Activated naive CD8-positive, alpha-beta T cell treated with anti-CD3 and anti-CD28 coated beads, Interleukin-2, amount 10 ng/mL, durations not matched to agents 7 days and 5 days (primary cell): ENCODE measurements around the gene OSCP1. TPM values are rescaled to one million over a fixed set of nuclear protein-coding genes. Genes with fewer than 3 reads are reported as not detected.

Experiments
- ATAC-seq: fragments of 150-1000 bp; cut with Tn5 transposase; one replicate; pipeline ENCODE4 v1.10.0; 2021; ENCODE audit warnings: low read depth, moderate library complexity
- POLR2A ChIA-PET: fragments of 350-600 bp; sonication (Branson Sonifier 250); formaldehyde crosslinking; loops from one replicate; lab custom pipeline; 2021; ENCODE audit warnings: antibody characterized with exemption; lab: Charles Lee
- DNase-seq: peaks from one replicate; pipeline ENCODE4 v3.0.0; 2021
- H3K27ac Mint-ChIP-seq: one replicate; pipeline ENCODE4 v1.8.0; 2022; ENCODE audit warnings: mild to moderate bottlenecking, mixed read lengths
- H3K27me3 Mint-ChIP-seq: one replicate; pipeline ENCODE4 v1.8.0; 2022; ENCODE audit warnings: mild to moderate bottlenecking, moderate library complexity, mixed read lengths
- H3K36me3 Mint-ChIP-seq: one replicate; pipeline ENCODE4 v1.8.0; 2021; ENCODE audit warnings: mild to moderate bottlenecking, mixed read lengths
- H3K4me1 Mint-ChIP-seq: one replicate; pipeline ENCODE4 v1.8.0; 2021; ENCODE audit warnings: mixed read lengths
- H3K4me3 Mint-ChIP-seq: one replicate; pipeline ENCODE4 v1.8.0; 2022; ENCODE audit warnings: mild to moderate bottlenecking, moderate library complexity, mixed read lengths
- H3K9me3 Mint-ChIP-seq: one replicate; pipeline ENCODE4 v1.8.0; 2021; ENCODE audit warnings: mixed read lengths
- total RNA-seq, 2 experiments: library from RNA; stranded (reverse); gene quantifications; one replicate each; pipeline ENCODE4 v1.2.3, GENCODE V29; 2021

Gene OSCP1
- total RNA-seq, 2 experiments from 2014 or later = 1.1 to 1.8 TPM

DNA sequence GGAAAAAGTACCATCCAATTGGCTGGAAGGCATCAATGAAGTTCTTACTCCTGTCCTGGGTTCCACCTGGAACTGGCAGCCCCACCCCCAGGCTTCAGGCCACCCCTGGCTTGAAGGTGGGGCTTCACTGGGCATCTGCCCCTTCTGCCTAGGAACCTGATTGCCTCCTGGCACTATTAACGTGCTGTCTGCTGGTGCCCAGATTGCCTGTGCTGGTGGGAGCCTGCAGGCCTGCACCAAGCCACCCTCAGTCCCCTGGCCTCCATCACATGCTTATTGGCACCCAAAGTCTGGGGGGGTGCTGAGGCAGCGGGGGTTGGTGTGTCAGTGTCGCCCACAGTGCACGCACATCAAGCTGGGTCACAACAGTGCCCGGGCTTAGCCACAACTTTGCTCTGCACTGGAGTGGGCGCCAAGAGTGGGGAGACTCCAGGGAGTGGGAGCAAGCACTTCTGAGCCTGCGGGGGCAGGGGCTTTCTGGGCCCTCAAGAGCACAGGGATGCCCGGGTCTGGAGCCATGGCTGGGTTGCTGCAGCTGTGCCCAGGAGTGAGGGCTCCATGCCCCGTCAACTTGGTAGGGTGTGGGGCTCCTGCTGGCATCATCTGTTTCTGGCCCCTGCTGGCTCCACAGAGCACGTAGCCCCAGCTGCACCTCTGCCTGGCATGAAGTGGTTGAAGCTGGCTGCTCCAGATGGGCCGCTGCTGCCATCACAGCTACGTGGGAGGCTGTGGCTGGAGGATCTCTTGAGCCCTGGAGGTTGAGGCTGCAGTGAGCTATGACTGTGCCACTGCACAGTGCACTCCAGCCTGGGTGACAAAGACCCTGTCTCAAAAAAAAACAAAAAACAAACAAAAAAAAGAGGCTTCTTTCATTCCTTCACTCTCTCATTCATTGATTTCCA lies 48.4 kb downstream of the OSCP1 start:
- Mint-ChIP-seq H3K27ac (no peak overlapping the region), H3K9me3 (peaks cover 1% of the 10 kb centered on the region), H3K27me3 (peaks cover 4% of the 10 kb centered on the region), H3K36me3 (peaks cover 2% of the 10 kb centered on the region), H3K4me3 (no peak overlapping the region), H3K4me1 (peaks cover 12% of the 10 kb centered on the region)
- DNase-seq (no peak), ATAC-seq (no peak)
- POLR2A ChIA-PET = interaction anchor here (3.8 to 7.2 kb wide), 2 partner anchors 10 to 17 kb away, joined by 9 to 105 read pairs; partner anchors contain the start of gene STK40

DNA sequence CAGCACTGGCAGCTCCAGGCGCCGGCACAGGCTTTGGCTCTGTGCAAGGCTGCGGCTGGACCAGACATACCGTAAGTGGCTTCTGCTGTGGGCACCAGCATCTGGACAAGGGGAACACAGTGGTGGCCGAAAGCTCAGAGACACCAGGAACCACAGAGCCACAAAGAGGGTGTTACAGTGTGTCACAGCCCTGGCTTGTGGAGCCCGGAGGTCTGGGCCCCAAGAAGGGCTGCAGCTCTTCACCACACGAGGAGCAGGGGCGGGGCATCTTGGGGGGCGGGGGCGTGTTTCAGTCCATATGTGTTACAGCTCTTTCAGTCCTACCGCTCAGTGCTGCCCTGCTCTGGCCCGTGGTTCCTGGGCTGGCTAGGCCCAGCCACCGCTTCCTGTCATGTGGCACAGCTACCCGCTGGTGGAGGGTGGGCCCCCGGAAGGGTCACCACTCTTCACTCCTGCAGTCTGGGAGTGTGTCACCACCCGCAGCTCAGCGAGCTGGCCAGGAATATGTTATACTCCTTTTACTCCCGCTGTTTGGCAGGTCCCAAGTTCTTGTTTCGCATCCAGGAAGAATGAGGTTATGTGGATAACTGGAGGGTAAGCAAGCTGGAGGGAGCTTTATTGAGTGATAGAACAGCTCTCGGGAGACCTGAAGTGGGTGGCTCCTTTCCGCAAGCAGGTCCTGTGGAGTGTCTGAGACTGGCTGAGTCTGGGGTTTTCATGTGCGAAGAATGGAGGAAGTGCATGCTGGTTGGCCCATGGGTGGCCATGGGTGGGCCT lies 49.2 kb downstream of the OSCP1 start:
- Mint-ChIP-seq H3K4me3 (no peak overlapping the region), H3K9me3 (peaks cover 1% of the 10 kb centered on the region), H3K4me1 (peaks cover 17% of the 10 kb centered on the region), H3K27ac (peak overlapping the region; percentile 13), H3K27me3 (peaks cover under 1% of the 10 kb centered on the region), H3K36me3 (peaks cover 4% of the 10 kb centered on the region)
- POLR2A ChIA-PET = interaction anchor here (1.4 to 7.2 kb wide), 3 partner anchors 11 to 252 kb away, joined by 5 to 105 read pairs (median 9); partner anchors contain the start of genes STK40 and TRAPPC3
- ATAC-seq = peak; percentile 23
- no peak for DNase-seq

DNA sequence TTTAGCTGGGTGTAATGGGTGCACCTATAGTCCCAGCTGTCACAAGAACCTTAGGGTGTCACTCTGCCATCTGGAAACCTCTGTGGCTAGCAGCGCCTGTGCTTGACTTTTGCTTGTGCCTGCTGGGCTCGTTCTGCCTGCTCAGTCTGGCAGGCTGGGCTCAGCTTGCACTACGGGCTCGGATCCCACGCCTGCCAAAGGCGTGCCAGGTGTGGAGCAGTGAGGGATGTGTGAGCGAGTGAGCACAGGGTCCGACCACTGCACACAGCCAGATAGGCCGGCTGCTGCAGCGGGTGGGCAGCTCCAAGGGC lies 49.8 kb downstream of the OSCP1 start:
- ATAC-seq (no peak), DNase-seq (no peak)
- peaks cover 17% of the 10 kb centered on the region for H3K4me1 Mint-ChIP-seq
- no peak overlapping the region for H3K27ac Mint-ChIP-seq
- peaks cover 4% of the 10 kb centered on the region for H3K36me3 Mint-ChIP-seq
- POLR2A ChIA-PET = interaction anchor here (1.4 to 7.2 kb wide), 3 partner anchors 11 to 251 kb away, joined by 5 to 105 read pairs (median 9); partner anchors contain the start of genes STK40 and TRAPPC3
- H3K9me3 Mint-ChIP-seq = peaks cover 1% of the 10 kb centered on the region
- H3K27me3 Mint-ChIP-seq = no peaks in the 10 kb centered on the region
- no peak overlapping the region for H3K4me3 Mint-ChIP-seq

DNA sequence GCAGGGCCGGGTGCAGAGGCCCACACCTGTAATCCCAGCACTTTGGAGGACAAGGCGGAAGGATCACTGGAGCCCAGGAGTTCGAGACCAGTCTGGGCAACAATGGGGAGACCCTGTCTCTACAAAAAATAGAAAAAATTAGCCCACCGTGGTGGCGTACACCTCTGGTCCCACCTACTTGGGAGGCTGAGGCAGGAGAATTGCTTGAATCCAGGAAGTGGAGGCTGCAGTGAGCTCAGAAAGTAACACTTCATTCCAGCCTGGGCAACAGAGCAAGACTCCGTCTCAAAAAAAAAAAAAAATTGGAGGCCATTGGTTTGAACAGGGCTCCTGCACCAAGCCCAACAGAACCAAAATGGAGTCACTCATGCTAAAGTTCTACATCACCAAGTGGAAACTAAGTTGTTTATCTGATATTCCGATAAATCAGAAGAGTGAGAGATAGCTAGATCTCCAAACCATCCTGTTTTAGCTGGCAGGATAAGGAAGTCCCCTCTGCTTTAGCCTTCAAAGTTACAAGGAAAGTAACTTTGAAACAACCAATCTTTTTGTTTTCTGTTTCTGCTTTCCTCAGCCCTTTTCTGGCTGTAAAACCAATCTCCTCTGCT lies 51.8 kb downstream of the OSCP1 start:
- Mint-ChIP-seq H3K36me3 (peaks cover 4% of the 10 kb centered on the region), H3K27me3 (no peaks in the 10 kb centered on the region), H3K4me3 (peak overlapping the region; percentile 97), H3K9me3 (peaks cover 1% of the 10 kb centered on the region), H3K27ac (peak overlapping the region; percentile 97), H3K4me1 (peaks cover 17% of the 10 kb centered on the region)
- ATAC-seq (no peak), DNase-seq (no peak)
- POLR2A ChIA-PET = interaction anchor here (0.6 to 7.2 kb wide), 5 partner anchors 10 to 281 kb away, joined by 3 to 105 read pairs (median 5); partner anchors contain the start of gene STK40

DNA sequence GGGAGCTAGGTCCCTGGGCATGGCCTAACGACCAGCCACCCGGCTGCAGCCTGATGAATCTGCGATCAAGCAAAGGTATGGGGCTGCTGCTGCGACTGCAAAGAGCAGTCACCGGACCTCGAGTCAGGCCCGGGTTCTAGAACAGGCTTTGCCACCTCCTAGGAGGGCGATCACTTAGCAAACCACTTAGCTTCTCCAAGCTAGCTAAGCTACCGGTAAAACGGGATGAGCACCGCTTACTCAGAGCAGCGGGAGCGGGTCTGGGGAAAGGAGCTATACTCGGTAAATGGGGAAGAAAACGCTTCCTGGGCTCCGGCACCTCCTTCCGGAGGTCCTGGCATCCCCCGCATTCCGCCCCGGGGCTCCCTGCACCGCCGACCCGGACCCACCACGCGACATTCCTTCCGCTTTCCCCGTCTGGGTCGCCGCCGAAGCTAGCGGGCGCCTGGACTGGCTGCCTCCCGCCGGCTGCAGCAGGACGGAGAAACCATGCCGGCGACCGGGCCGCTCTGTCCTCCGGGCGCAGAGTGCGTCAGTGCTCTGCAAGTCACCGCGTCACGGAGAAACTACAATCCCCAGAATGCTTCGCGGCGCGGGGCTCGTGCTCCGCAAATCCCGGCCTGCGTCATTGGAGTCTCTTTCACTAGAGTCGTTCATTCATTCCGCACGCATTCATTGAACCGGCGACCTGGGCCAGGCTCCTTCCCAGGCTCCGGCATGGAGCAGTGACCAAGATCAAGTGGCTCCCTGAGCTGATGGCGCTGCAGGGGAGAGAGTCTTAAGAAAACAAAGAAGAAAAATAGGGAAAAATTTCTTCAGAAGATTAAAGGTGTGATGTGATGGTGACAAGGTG lies 52.6 kb downstream of the OSCP1 start, which contains the start of gene LSM10:
TSS of gene LSM10 (minus strand) at position 531 of the 853 bp plus-strand sequence. CDS start 3,779 bp downstream, outside the sequence.
- H3K27ac Mint-ChIP-seq = peak within 1 kb of the TSS; percentile 97
- POLR2A ChIA-PET = interaction anchor here (0.6 to 7.2 kb wide), 7 partner anchors 9 to 174 kb away, joined by 3 to 105 read pairs (median 5); partner anchors contain the start of genes STK40 and THRAP3
- H3K9me3 Mint-ChIP-seq = peaks cover 1% of the 10 kb centered on the region
- peaks cover 17% of the 10 kb centered on the region for H3K4me1 Mint-ChIP-seq
- ATAC-seq (peak; percentile 91), DNase-seq (peak; percentile 90)
- no peaks in the 10 kb centered on the region for H3K27me3 Mint-ChIP-seq
- H3K4me3 Mint-ChIP-seq = peak within 1 kb of the TSS; percentile 97
- H3K36me3 Mint-ChIP-seq = peaks cover 6% of the 10 kb centered on the region

DNA sequence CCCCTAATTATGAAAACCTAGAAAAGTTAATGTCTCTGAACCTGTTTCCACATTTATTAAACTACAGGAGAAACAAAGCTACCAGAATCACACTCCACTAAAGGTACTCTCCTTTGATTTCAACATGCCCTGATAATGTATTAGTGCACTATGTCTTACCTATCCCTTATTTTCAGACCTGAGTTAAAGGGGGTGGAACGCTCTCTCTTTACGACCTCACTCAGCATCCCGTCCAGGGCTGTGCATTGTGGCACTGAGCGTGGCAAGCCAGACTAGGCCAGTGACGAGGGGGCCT lies 53.2 kb downstream of the OSCP1 start:
- Mint-ChIP-seq H3K36me3 (peaks cover 9% of the 10 kb centered on the region), H3K27ac (peak overlapping the region; percentile 97), H3K9me3 (peaks cover 1% of the 10 kb centered on the region), H3K27me3 (no peaks in the 10 kb centered on the region), H3K4me1 (peaks cover 20% of the 10 kb centered on the region), H3K4me3 (peak overlapping the region; percentile 97)
- no peak for DNase-seq
- POLR2A ChIA-PET = interaction anchor here (0.6 to 7.2 kb wide), 5 partner anchors 12 to 173 kb away, joined by 4 to 105 read pairs (median 7); partner anchors contain the start of genes STK40 and THRAP3
- peak; percentile 57 for ATAC-seq

DNA sequence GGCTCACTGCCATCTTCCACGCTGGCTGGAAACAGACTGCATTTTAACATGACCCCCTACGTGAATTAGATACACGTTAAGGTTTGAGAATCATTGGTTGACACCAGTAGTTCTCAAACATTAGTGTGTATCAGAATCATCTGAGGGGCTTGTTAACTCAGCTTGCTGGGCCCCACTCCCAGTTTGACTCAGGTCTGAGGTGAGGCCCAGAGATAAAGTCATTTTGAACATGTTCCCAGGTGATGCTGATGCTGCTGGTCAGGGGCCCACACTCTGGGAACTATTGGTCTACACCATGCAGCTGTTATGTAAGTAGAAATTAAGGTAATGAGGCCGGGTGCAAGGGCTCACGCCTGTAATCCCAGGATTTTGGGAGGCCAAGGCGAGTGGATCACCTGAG lies 53.9 kb downstream of the OSCP1 start:
- peaks cover 10% of the 10 kb centered on the region for H3K36me3 Mint-ChIP-seq
- H3K4me3 Mint-ChIP-seq = peak overlapping the region; percentile 97
- H3K4me1 Mint-ChIP-seq = peaks cover 20% of the 10 kb centered on the region
- H3K27ac Mint-ChIP-seq = peak overlapping the region; percentile 25
- POLR2A ChIA-PET = interaction anchor here (1.7 to 7.2 kb wide), 3 partner anchors 12 to 46 kb away, joined by 7 to 105 read pairs (median 14); partner anchors contain the start of gene STK40
- no peaks in the 10 kb centered on the region for H3K27me3 Mint-ChIP-seq
- no peak for ATAC-seq
- peaks cover 1% of the 10 kb centered on the region for H3K9me3 Mint-ChIP-seq
- DNase-seq = no peak

DNA sequence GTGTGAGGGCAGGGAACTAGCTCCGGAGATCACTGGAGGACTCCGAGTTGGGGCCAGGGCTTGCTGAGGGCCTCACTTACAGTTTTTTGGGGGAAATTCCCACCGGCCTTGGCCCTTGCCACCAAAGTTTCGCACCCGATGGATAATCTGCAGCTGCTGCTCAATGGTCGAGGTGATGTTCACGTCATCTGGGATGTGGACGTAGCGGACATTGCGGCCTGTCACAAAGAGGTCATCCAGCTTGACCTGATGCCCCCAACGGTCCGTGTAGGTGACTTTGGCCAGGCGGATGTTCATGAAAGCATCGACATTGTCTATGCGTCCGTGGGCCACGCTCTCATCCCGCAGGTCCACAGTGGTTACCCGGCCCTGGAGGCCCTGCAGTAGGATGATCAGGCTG lies 56.6 kb downstream of the OSCP1 start:
- H3K4me3 Mint-ChIP-seq = no peak overlapping the region
- no peak for ATAC-seq
- H3K4me1 Mint-ChIP-seq = peaks cover 22% of the 10 kb centered on the region
- H3K36me3 Mint-ChIP-seq = peaks cover 16% of the 10 kb centered on the region
- H3K27ac Mint-ChIP-seq = no peak overlapping the region
- H3K9me3 Mint-ChIP-seq = no peaks in the 10 kb centered on the region
- POLR2A ChIA-PET = interaction anchor here (1.0 kb wide), 1 partner anchor 9 kb away, joined by 3 read pairs; no protein-coding TSS in a partner anchor
- H3K27me3 Mint-ChIP-seq = no peaks in the 10 kb centered on the region
- no peak for DNase-seq

DNA sequence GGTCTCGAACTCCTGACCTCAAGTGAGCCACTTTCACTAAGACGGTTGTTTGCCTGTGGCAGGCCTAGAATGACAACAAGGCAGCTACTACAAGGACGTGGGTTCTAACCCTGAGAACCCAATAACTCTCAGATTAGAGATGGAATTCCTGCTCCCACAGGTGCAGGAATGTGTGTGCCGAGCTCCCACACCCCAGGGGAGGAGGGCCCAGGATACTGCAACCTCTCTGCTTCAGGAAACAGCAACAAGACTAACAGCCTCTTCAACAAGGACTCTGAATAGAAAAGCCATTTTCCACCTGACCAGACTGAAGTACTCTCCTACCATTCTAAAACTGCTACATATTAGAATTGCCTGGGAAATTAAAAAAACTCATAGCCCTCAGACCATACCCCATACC lies 57.4 kb downstream of the OSCP1 start:
- no peaks in the 10 kb centered on the region for H3K27me3 Mint-ChIP-seq
- H3K9me3 Mint-ChIP-seq = no peaks in the 10 kb centered on the region
- no peak overlapping the region for H3K27ac Mint-ChIP-seq
- H3K4me1 Mint-ChIP-seq = peaks cover 18% of the 10 kb centered on the region
- no peak for ATAC-seq
- no peak for DNase-seq
- peaks cover 16% of the 10 kb centered on the region for H3K36me3 Mint-ChIP-seq
- H3K4me3 Mint-ChIP-seq = no peak overlapping the region
- POLR2A ChIA-PET = no interaction called here

DNA sequence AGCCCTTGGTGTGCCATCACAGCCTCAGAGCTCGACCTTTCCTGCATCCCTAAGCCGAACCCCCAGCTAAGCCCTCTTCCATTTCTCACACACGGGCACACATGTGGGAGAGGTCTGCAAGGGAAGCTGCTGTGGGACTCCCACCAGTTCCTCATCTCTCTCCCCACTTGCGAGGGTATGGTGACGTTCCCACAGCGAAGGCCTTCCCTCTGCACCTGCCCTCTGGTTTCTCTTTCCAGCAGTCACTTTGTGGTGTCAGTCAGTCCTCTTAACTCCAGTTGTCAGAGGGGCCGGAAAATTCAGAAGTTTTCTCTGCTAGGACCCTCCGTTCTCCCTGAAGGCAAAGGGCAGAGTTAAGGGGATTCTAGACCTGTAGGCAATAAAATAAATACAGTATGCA lies 59.0 kb downstream of the OSCP1 start:
- ATAC-seq (no peak), DNase-seq (no peak)
- Mint-ChIP-seq H3K27ac (peak overlapping the region; percentile 75), H3K36me3 (peaks cover 16% of the 10 kb centered on the region), H3K27me3 (no peaks in the 10 kb centered on the region), H3K4me1 (peaks cover 23% of the 10 kb centered on the region), H3K4me3 (no peak overlapping the region), H3K9me3 (no peaks in the 10 kb centered on the region)
- POLR2A ChIA-PET = interaction anchor here (0.5 kb wide), 1 partner anchor 60 kb away, joined by 5 read pairs; no protein-coding TSS in a partner anchor

DNA sequence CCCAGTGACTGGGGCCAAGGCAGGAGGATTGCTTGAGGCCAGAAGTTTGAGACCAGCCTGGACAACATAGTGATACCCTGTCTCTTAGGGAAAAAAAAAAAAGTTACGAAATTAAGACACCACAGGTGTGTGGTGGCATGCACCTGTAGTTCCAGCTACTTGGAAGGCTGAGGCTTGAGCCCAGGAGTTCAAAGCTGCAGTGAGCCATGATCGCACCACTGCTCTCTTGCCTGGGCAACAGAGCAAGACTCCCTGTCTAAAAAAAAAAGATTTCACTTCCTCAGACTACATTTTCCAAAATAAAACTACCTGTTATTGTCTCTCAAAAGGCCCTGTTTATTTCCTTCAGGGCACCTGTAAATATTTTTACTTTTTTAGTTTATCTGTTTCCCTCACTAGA lies 59.8 kb downstream of the OSCP1 start:
- peaks cover 14% of the 10 kb centered on the region for H3K36me3 Mint-ChIP-seq
- no peak for DNase-seq
- no peak overlapping the region for H3K4me3 Mint-ChIP-seq
- H3K27me3 Mint-ChIP-seq = no peaks in the 10 kb centered on the region
- no peak for ATAC-seq
- peaks cover 24% of the 10 kb centered on the region for H3K4me1 Mint-ChIP-seq
- H3K27ac Mint-ChIP-seq = peak overlapping the region; percentile 27
- H3K9me3 Mint-ChIP-seq = no peaks in the 10 kb centered on the region
- POLR2A ChIA-PET = no interaction called here

DNA sequence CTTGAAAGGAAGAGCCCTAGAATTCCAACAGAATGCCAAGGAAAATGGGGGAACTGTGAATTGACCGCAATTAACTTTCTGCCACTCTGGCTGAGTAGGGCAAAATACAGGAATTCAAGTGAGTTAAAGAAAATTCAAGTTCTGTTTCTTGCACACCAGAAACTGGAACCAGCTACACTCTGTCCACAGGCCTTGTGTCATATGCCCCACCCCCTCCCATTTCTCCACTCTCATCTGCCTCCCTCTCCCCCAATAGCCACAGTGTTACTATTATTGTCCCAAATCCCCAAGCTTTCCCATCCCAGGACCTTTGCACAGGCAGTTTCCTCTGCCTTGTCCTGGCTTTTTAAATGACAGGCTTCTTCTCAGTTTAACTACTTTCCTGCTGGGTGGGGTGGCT lies 60.3 kb downstream of the OSCP1 start:
- H3K27ac Mint-ChIP-seq = peak overlapping the region; percentile 27
- H3K4me1 Mint-ChIP-seq = peaks cover 24% of the 10 kb centered on the region
- H3K36me3 Mint-ChIP-seq = peaks cover 14% of the 10 kb centered on the region
- POLR2A ChIA-PET = no interaction called here
- H3K4me3 Mint-ChIP-seq = no peak overlapping the region
- ATAC-seq (no peak), DNase-seq (no peak)
- H3K27me3 Mint-ChIP-seq = no peaks in the 10 kb centered on the region
- no peaks in the 10 kb centered on the region for H3K9me3 Mint-ChIP-seq
